ENCODE measurements around the gene HEMK1.

GRCh38 chr3:50582083-50582482, 12.8 kb downstream of the HEMK1 start:
- TF ChIP-seq POLR2AphosphoS5 (IDR thresholded peaks at IDR 0.05), result no peak
- TF ChIP-seq CTCF (IDR thresholded peaks at IDR 0.05), result no peak
- no peak for TF ChIP-seq EP300 (IDR thresholded peaks at IDR 0.05)
- no peak for TF ChIP-seq POLR2A (IDR thresholded peaks at IDR 0.05)

All from suprapubic skin (tissue), 4 donors.